Femur (tissue), 1 donor: ENCODE results near the gene C13orf46.

Experiments
- DNase-seq: peaks from one replicate; pipeline ENCODE4 v3.0.0-alpha.2; 2017

C13orf46 gene

GRCh38 chr13:113952983-113953520 is 20.8 kb downstream of the C13orf46 start:
- no peak for DNase-seq

GRCh38 chr13:113952151-113952982 is 21.5 kb downstream of the C13orf46 start:
- DNase-seq: no peak

- DNase-seq: peak; percentile 87
These were observed 22.5 kb downstream of the C13orf46 start for GRCh38 chr13:113951246-113951999.

GRCh38 chr13:113950451-113951245 is 23.2 kb downstream of the C13orf46 start:
- DNase-seq: no peak

GRCh38 chr13:113949546-113949945 is 24.3 kb downstream of the C13orf46 start:
- no peak for DNase-seq

GRCh38 chr13:113948034-113948742 is 25.7 kb downstream of the C13orf46 start:
- no peak for DNase-seq

- DNase-seq: peak; percentile 76
These were observed 26.4 kb downstream of the C13orf46 start for GRCh38 chr13:113947311-113948033.

GRCh38 chr13:113946409-113947181 is 27.3 kb downstream of the C13orf46 start:
- no peak for DNase-seq

GRCh38 chr13:113945857-113946408 is 27.9 kb downstream of the C13orf46 start:
- no peak for DNase-seq

- DNase-seq: no peak
These were observed 29.9 kb downstream of the C13orf46 start for GRCh38 chr13:113943821-113944565.

GRCh38 chr13:113942591-113943103 is 31.2 kb downstream of the C13orf46 start:
- no peak for DNase-seq

- no peak for DNase-seq
These were observed 32.2 kb downstream of the C13orf46 start for GRCh38 chr13:113941571-113942191.

- no peak for DNase-seq
These were observed 34.0 kb downstream of the C13orf46 start for GRCh38 chr13:113939944-113940297.

- no peak for DNase-seq
These were observed 34.5 kb downstream of the C13orf46 start for GRCh38 chr13:113939129-113939943.

- DNase-seq: no peak
These were observed 35.2 kb downstream of the C13orf46 start for GRCh38 chr13:113938716-113939115.

GRCh38 chr13:113938246-113938645 is 35.6 kb downstream of the C13orf46 start:
- no peak for DNase-seq

- DNase-seq: no peak
These were observed 36.2 kb downstream of the C13orf46 start for GRCh38 chr13:113937527-113938180.

GRCh38 chr13:113937073-113937472 is 36.8 kb downstream of the C13orf46 start:
- DNase-seq: no peak
